GM23338 (cell line): ENCODE measurements around the gene SNX9.

Experiments
- CREB1 ChIP-seq: fragments of 250-450 bp; sonication (Bioruptor Pico); IDR thresholded peaks from 2 replicates; pipeline ENCODE4 v1.5.0; 2020; ENCODE audit warnings: low read depth, mild to moderate bottlenecking, moderate library complexity
- ETS1 ChIP-seq: IDR thresholded peaks from 2 replicates; pipeline ENCODE4 v1.6.1; 2016; ENCODE audit warnings: antibody characterized with exemption
- EZH2 ChIP-seq: fragments of 200-600 bp; sonication (generic); IDR thresholded peaks from one replicate; pipeline ENCODE4 v1.8.0; 2017; ENCODE audit warnings: antibody characterized with exemption, mild to moderate bottlenecking, low read depth; ENCODE audit not compliant: unreplicated experiment
- EZH2phosphoT487 ChIP-seq: fragments of 200-600 bp; sonication (generic); IDR thresholded peaks from one replicate; pipeline ENCODE4 v1.8.1; 2018; ENCODE audit warnings: antibody characterized with exemption; ENCODE audit not compliant: unreplicated experiment
- JUNB ChIP-seq: IDR thresholded peaks from one replicate; pipeline ENCODE4 v1.6.1; 2016; ENCODE audit warnings: antibody characterized with exemption; ENCODE audit not compliant: unreplicated experiment
- NANOG ChIP-seq: IDR thresholded peaks from 2 replicates; pipeline ENCODE4 v1.6.1; 2016; ENCODE audit warnings: antibody characterized with exemption, borderline replicate concordance
- POLR2AphosphoS5 ChIP-seq: IDR thresholded peaks from 2 replicates; pipeline ENCODE4 v1.6.1; 2016; ENCODE audit warnings: antibody characterized with exemption, low read depth
- STAT1 ChIP-seq: IDR thresholded peaks from one replicate; pipeline ENCODE4 v1.6.1; 2016; ENCODE audit warnings: antibody characterized with exemption; ENCODE audit not compliant: unreplicated experiment
- ZNF114 ChIP-seq: fragments of 250-450 bp; sonication (Bioruptor Pico); IDR thresholded peaks from 2 replicates; pipeline ENCODE4 v1.5.0; 2020; ENCODE audit warnings: mild to moderate bottlenecking, moderate library complexity
- ZNF331 ChIP-seq: fragments of 250-450 bp; sonication (Bioruptor Pico); IDR thresholded peaks from 2 replicates; pipeline ENCODE4 v1.5.0; 2020; ENCODE audit warnings: low read depth, mild to moderate bottlenecking, moderate library complexity
- ZNF462 ChIP-seq: fragments of 250-450 bp; sonication (Bioruptor Pico); IDR thresholded peaks from 2 replicates; pipeline ENCODE4 v1.5.0; 2020; ENCODE audit warnings: mild to moderate bottlenecking, moderate library complexity
- TF ChIP-seq, protein P1 (sequence below), 2 experiments: fragments of 200-600 bp in 1 of 2; sonication (generic) in 1 of 2; conservative IDR thresholded peaks; 2 replicates each; pipeline versions ENCODE4 v1.5.1 to v1.6.1; 2016 to 2017; ENCODE audit warnings: antibody characterized with exemption in 2 of 2, low read depth in 2 of 2, mild to moderate bottlenecking in 2 of 2, moderate library complexity in 1 of 2
- TF ChIP-seq, protein P2 (sequence below): IDR thresholded peaks from one replicate; pipeline ENCODE4 v1.6.1; 2018; ENCODE audit warnings: antibody characterized with exemption; ENCODE audit not compliant: unreplicated experiment

DNA sequence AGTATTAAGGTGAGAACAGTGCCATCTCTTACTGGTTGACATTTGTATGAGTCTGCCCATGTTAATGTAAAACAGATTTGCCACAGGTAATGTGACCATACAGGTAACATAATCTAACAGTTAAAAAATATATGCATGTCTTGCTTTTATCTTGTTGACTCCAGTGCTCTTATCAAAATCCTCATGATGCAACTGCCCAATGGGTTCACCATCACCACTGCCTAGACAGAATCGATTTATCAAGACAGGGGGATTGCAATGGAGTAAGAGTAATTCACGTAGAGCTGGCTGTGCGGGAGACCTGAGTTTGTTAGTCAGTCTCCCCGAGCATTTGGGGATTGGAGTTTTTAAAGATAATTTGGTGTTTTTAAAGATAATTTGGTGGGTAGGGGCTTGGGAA, 19.2 kb downstream of the SNX9 start:
- TF ChIP-seq EZH2, result no peak
- TF ChIP-seq, protein P1, sequence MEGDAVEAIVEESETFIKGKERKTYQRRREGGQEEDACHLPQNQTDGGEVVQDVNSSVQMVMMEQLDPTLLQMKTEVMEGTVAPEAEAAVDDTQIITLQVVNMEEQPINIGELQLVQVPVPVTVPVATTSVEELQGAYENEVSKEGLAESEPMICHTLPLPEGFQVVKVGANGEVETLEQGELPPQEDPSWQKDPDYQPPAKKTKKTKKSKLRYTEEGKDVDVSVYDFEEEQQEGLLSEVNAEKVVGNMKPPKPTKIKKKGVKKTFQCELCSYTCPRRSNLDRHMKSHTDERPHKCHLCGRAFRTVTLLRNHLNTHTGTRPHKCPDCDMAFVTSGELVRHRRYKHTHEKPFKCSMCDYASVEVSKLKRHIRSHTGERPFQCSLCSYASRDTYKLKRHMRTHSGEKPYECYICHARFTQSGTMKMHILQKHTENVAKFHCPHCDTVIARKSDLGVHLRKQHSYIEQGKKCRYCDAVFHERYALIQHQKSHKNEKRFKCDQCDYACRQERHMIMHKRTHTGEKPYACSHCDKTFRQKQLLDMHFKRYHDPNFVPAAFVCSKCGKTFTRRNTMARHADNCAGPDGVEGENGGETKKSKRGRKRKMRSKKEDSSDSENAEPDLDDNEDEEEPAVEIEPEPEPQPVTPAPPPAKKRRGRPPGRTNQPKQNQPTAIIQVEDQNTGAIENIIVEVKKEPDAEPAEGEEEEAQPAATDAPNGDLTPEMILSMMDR (conservative IDR thresholded peaks at IDR 0.05; ENCODE audit: low read depth in 2 of 2), result no peak
- TF ChIP-seq, protein P2, sequence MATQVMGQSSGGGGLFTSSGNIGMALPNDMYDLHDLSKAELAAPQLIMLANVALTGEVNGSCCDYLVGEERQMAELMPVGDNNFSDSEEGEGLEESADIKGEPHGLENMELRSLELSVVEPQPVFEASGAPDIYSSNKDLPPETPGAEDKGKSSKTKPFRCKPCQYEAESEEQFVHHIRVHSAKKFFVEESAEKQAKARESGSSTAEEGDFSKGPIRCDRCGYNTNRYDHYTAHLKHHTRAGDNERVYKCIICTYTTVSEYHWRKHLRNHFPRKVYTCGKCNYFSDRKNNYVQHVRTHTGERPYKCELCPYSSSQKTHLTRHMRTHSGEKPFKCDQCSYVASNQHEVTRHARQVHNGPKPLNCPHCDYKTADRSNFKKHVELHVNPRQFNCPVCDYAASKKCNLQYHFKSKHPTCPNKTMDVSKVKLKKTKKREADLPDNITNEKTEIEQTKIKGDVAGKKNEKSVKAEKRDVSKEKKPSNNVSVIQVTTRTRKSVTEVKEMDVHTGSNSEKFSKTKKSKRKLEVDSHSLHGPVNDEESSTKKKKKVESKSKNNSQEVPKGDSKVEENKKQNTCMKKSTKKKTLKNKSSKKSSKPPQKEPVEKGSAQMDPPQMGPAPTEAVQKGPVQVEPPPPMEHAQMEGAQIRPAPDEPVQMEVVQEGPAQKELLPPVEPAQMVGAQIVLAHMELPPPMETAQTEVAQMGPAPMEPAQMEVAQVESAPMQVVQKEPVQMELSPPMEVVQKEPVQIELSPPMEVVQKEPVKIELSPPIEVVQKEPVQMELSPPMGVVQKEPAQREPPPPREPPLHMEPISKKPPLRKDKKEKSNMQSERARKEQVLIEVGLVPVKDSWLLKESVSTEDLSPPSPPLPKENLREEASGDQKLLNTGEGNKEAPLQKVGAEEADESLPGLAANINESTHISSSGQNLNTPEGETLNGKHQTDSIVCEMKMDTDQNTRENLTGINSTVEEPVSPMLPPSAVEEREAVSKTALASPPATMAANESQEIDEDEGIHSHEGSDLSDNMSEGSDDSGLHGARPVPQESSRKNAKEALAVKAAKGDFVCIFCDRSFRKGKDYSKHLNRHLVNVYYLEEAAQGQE, result no peak
- no peak for TF ChIP-seq ETS1
- no peak for TF ChIP-seq POLR2AphosphoS5
- TF ChIP-seq NANOG, result no peak
- TF ChIP-seq EZH2phosphoT487, result no peak
- TF ChIP-seq STAT1, result no peak
- TF ChIP-seq CREB1 (CRISPR knock-in tag), result no peak
- no peak for TF ChIP-seq ZNF462
- no peak for TF ChIP-seq ZNF114 (CRISPR knock-in tag)
- TF ChIP-seq JUNB, result no peak
- TF ChIP-seq ZNF331 (CRISPR knock-in tag), result no peak
